ENCODE data around the gene VHLL.

VHLL gene

DNA sequence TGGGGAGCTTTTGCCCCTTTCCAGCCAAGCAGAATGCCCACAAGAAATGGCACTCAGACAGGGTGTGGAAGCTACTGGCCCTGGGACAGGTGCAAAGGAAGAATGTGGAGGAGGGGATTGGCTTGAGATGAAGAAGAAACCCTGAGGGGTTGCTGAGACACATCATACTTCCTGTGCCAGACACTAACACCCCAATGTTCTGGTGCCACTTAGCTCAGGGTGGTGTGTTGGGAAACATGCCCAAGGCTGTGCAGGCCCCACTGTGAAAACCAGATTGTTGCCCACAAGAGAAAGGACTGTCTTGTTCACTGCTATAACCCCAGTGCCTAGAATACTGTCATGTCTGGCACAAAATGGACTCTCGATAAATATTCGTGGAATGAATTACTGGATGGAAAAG is 41.4 kb downstream of the VHLL start:
- no peak for DNase-seq (ENCODE audit: low read depth in 1 of 2, low spot score in 1 of 2)

DNA sequence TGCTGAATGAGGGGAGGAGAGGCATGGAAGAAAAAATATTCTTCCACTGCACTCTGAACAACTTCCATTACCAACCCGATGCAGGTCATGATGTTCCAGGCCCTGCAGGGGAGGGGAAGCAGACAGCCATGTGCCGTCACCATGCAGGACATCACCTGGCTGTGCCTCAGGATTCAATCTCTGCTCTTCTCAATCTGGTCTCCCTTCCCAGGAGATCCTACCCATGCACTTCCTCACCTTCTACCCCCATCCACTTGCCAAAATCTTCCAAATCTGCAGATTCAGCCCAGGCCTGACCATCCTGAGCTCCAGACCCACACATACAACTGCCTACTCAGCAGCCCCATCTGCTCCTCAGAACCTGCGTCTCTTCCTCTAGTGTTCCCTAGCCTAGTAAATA is 45.5 kb downstream of the VHLL start:
- no peak for DNase-seq (ENCODE audit: low read depth in 1 of 2, low spot score in 1 of 2)

DNA sequence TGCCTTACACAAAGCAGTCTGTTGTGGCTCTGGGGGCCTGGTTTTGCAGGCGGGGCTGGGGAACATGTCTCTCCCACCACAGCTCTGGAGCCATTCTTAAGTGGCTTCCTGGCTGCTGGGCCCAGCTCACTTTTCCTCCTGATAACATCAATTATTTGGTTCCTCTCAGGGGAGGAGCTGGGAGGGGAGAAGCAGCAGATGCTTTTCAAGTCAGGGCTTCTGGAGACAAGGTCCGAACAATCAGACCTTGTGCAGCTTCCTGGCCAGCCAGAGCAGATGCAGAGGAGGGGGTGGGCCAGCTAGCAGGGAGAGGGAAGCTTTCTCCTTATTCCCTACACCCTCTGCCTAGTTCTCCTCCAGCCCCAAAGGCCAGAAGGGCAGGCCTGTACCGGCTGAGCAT is 47.6 kb downstream of the VHLL start:
- no peak for DNase-seq (ENCODE audit: low read depth in 1 of 2, low spot score in 1 of 2)

DNA sequence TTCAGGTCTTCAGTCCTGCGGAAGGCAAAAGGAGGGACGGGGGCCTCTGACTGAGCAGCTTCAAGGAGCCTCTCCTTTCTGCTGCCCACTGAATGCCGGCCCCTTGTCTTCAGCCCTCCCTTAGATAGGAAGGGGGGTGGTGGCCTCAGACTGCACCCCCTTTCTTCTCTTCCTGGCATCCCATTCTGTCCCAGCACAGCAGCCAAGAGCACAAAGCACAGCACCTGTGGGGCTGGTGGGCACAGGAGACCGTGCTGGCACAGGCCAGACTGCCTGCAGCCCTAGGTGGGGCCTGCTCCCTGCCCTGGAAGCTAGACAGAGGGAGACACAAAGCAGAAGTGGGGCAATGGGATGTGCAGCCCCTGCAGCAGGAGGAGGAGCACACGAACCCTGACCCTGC is 49.5 kb downstream of the VHLL start:
- DNase-seq (ENCODE audit: low read depth in 1 of 2, low spot score in 1 of 2) = no peak

Data from stimulated activated CD4-positive, alpha-beta T cell treated with anti-CD3 and anti-CD28 coated beads, Interleukin-15, amount 100 ng/mL, for 1 hour (primary cell).